GM18508 (cell line): Measurements from ENCODE around the gene OR7C1.
"Not testable (repeated sequence)": the region's sequence is repeated elsewhere in the genome, so short reads cannot be mapped to it uniquely, and the experiment has no call there.

Experiments used
- ATAC-seq: cut with Tn5 transposase; IDR thresholded peaks from one replicate; pipeline ENCODE4 v1.9.1; 2021; ENCODE audit warnings: moderate number of reproducible peaks; ENCODE audit not compliant: insufficient read depth, unreplicated experiment

The OR7C1 gene

GRCh38 chr19:14835011-14835410 lies at the start of gene OR7C1, which contains the start of gene OR7A5:
Gene OR7C1 (minus strand): TSS chr19:14835185. CDS start chr19:14800136, 35,049 bp downstream.
Gene OR7A5 (minus strand): TSS chr19:14835185. CDS start chr19:14828241, 6,944 bp downstream.
- no peak for ATAC-seq

GRCh38 chr19:14871619-14872230 lies 36.7 kb upstream of the OR7C1 start:
- ATAC-seq = no peak

GRCh38 chr19:14868497-14868896 lies 33.5 kb upstream of the OR7C1 start:
- ATAC-seq = no peak

DNA sequence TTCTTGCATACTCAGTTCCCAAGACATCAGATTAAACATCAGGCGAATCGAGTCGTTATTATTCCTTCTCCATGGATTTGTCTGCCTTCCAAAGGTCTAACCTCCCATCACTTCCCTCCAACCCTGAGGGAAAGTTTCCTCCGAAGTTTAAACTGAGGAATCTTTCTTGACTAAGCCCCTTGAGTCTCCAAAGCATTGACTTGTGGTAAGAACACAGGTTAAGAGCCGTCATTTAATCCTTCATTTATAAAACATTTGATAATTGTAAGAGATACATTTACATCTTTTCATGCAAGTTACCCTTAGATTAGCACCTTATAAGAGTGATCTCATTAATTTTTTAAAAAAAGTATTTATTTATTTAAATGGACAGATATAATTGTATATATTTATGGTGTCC lies 13.8 kb upstream of the OR7C1 start, which contains the start of gene OR7A10:
TSS of gene OR7A10 (minus strand) at position 101 of the 400 bp plus-strand sequence. CDS start 7,045 bp downstream, outside the sequence.
- no peak for ATAC-seq

GRCh38 chr19:14843578-14843977 lies 8.6 kb upstream of the OR7C1 start:
- no peak for ATAC-seq

DNA sequence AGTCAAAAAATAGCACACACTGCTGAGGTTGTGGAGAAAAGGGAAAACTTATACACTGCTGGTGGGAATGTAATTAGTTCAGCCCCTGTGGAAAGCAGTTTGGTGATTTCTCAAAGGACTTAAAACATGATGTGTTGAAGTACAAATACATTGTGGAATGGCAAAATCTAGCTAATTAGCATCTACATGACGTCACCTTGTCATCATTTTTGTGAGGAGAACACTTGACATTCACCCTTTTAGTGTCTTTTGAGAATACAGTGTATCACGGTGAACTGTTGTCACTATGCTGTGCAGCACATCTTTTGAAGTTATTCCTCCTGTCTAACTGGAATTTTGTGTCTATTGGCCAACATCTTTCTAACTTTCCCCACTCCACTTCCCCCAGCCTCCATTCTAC lies 8.2 kb upstream of the OR7C1 start:
- no peak for ATAC-seq

- no peak for ATAC-seq
Measured at GRCh38 chr19:14840206-14840605, 5.2 kb upstream of the OR7C1 start.

GRCh38 chr19:14837391-14837790 lies 2.4 kb upstream of the OR7C1 start:
- no peak for ATAC-seq

DNA sequence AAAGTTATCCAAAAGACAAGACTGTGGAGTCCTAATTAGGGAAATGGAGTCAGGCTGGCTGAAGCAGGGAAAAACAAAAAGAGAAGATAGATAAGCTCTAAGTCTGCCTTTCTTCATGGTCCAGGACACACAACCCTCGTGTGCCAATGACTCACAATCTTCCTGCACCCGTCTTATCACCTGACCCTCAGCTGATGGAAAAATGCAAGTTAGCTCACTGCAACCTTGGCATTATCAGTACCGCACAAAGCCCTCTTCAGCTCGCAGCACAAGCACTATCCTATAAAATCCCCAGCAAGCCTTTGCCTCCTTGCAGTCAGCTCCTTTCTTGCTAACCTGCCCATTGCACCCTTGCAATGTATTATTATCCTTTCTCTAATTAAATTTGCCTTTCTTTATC lies 4.3 kb downstream of the OR7C1 start:
- ATAC-seq = no peak

DNA sequence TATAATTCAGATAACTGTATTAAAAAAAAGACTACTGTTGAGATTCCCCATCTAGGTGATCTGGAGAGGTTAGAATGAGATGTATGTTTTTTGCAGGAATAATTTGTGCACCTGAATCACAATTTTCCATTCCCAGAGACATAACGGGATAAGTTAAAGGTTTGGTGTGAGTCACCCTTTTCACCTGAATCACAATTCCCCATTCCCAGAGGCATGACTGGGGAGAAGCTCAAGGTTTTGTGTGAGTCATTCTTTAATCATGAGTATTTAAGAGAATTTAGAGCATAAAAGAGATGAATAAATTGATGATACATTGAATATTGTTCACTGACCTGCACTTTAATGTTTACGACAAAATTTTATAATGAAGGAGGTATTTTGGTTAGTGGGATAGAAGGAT lies 9.0 kb downstream of the OR7C1 start:
- no peak for ATAC-seq

DNA sequence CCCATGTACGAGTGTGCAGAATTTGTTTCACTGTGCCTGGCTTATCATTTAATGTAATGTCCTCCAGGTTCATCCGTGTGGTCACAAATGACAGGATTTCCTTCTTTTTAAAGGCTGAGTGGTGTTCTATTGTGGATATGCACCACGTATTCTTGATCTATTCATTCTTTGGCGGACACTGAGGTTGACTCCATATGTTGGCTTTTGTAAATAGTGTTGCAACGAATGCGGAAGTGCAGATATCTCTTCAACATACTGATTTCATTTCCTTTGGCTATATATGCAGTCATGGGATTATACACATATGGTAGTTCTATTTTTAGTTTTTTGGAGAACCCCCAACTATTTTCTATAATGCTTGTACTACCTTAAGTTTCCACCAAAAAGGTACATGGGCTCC lies 13.0 kb downstream of the OR7C1 start:
- ATAC-seq = no peak

DNA sequence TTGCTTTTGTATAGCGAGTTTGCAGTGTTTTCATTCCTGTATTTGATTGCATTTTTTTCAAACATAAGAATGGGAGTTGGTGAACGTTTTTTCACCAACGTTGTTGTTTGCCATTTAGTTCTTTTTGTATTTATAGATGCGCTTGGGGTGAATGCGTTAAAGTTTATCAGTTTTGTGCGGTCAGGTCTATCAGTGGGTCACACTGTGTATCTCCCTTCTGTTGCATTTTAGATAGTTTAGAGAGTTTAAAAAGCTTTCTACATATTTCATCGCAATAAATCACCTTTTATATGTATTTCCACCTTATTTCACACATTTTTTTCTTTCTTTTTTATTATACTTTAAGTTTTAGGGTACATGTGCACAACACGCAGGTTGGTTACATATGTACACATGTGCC lies 16.4 kb downstream of the OR7C1 start:
- ATAC-seq = no peak

GRCh38 chr19:14817052-14817451 lies 17.9 kb downstream of the OR7C1 start:
- ATAC-seq = no peak

- ATAC-seq = no peak
Measured at GRCh38 chr19:14814982-14815652, 19.9 kb downstream of the OR7C1 start.

GRCh38 chr19:14809272-14810057 lies 25.5 kb downstream of the OR7C1 start:
- no peak for ATAC-seq

GRCh38 chr19:14804765-14805164 lies 30.2 kb downstream of the OR7C1 start:
- no peak for ATAC-seq

DNA sequence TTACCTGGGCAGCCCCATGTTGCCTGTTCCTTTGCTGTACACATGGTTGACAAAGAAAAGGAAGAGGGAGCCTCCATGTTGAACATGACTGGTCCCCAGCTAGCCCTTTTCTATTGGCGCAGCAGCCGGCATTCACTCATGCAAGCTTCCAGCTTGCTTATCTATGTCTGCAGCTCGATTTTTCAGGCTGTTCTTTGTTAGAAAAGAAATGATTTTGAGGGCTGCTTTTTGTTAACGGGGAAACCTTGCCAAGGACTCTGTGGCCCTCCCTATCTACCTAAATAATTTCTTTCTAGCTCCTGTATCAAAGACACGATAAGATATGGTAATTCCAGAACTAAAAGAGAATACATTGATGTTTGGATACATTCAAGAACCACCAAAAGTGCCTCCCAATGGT lies 36.2 kb downstream of the OR7C1 start:
- no peak for ATAC-seq

DNA sequence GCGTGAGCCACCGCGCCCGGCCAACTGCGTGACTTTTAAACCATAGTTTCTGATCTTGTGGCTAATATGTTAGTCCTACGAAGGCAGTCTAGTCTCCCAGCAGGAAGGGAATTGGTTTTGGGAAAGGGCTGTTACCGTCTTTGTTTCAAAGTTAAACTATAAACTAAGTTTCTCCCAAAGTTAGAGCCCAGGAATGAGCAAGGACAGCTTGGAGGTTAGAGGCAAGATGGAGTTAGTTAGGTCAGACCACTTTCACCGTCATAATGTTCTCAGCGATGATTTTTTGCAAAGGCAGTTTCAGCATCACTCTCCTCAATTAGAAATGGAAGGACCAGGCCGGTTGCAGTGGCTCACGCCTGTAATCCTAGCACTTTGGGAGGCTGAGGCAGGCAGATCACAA lies 39.0 kb downstream of the OR7C1 start:
- no peak for ATAC-seq

DNA sequence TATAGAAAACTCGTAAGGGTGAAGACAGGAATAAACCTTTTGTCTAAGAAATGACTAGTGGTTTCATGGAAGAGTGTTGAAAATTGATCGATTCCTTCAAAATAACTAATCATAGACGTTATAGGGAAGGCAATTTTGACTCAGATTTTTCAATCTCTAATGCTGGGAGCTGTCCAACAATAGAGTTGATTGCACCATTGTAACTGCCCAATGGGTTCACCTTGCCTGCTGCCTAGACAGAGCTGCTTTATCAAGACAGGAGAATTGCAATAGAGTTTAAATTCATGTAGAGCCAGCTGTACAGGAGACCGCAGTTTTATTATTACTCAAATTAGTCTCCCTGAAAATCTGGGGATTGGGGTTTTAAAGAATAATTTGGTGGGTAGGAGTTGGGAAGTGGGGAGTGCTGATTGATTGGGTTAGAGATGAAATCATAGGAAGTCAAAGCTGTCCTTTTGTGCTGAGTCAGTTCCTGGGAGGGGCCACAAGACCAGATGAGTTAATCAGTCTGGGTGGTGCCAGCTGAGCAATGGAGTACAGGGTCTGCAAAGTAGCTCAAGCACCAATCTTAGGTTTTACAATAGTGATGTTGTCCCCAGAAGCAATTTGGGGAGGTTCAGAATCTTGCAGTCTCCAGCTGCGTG lies 39.8 kb downstream of the OR7C1 start:
- no peak for ATAC-seq

GRCh38 chr19:14792250-14792649 lies 42.7 kb downstream of the OR7C1 start:
- not testable (repeated sequence) for ATAC-seq

- ATAC-seq = no peak
Measured at GRCh38 chr19:14786421-14786851, 48.5 kb downstream of the OR7C1 start.
